ENCODE data around the gene BRD9.

BRD9 gene

GRCh38 chr5:932628-933250, 40.1 kb upstream of the BRD9 start:
- H3K36me3 ChIP-seq (ENCODE audit: insufficient read depth) = no peaks in the 10 kb centered on the region
- no peak overlapping the region for H3K4me2 ChIP-seq
- no peak overlapping the region for H2AFZ ChIP-seq (ENCODE audit: low read depth)
- H4K20me1 ChIP-seq (ENCODE audit: insufficient read depth) = no peaks in the 10 kb centered on the region
- H3K9ac ChIP-seq = no peak overlapping the region
- H3K27ac ChIP-seq = no peak overlapping the region
- H3K4me1 ChIP-seq (ENCODE audit: low read depth, poor library complexity, severe bottlenecking) = no peaks in the 10 kb centered on the region
- no peak for TF ChIP-seq CTCF (conservative IDR thresholded peaks at IDR 0.05; ENCODE audit: low read depth, low read length)
- H3K4me3 ChIP-seq (IDR thresholded peaks at IDR 0.05; ENCODE audit: insufficient read depth, low read depth, low read length) = no peak overlapping the region
- no peaks in the 10 kb centered on the region for H3K79me2 ChIP-seq (ENCODE audit: insufficient read depth, low read depth)
- H3K27me3 ChIP-seq (ENCODE audit: insufficient read depth, low read depth) = no peaks in the 10 kb centered on the region

- H3K27ac ChIP-seq = no peak overlapping the region
- no peak for TF ChIP-seq CTCF (conservative IDR thresholded peaks at IDR 0.05; ENCODE audit: low read depth, low read length)
Observed at GRCh38 chr5:932151-932627, 39.6 kb upstream of the BRD9 start.

GRCh38 chr5:931570-932145, 39.1 kb upstream of the BRD9 start:
- Histone ChIP-seq H3K4me1 (ENCODE audit: low read depth, poor library complexity, severe bottlenecking) (no peaks in the 10 kb centered on the region), H3K4me2 (no peak overlapping the region)

More at GRCh38 chr5:932151-932627, 39.6 kb upstream of the BRD9 start:
- H3K4me3 ChIP-seq (IDR thresholded peaks at IDR 0.05; ENCODE audit: insufficient read depth, low read depth, low read length) = no peak overlapping the region
- H3K79me2 ChIP-seq (ENCODE audit: insufficient read depth, low read depth) = no peaks in the 10 kb centered on the region
- H3K27me3 ChIP-seq (ENCODE audit: insufficient read depth, low read depth) = no peaks in the 10 kb centered on the region
- H4K20me1 ChIP-seq (ENCODE audit: insufficient read depth) = no peaks in the 10 kb centered on the region
- H3K9ac ChIP-seq = no peak overlapping the region
- H3K4me1 ChIP-seq (ENCODE audit: low read depth, poor library complexity, severe bottlenecking) = no peaks in the 10 kb centered on the region
- no peak overlapping the region for H2AFZ ChIP-seq (ENCODE audit: low read depth)
- H3K4me2 ChIP-seq = no peak overlapping the region
- H3K36me3 ChIP-seq (ENCODE audit: insufficient read depth) = no peaks in the 10 kb centered on the region

GRCh38 chr5:930866-931265, 38.3 kb upstream of the BRD9 start:
- Histone ChIP-seq H3K79me2 (ENCODE audit: insufficient read depth, low read depth) (no peaks in the 10 kb centered on the region), H3K4me2 (no peak overlapping the region), H4K20me1 (ENCODE audit: insufficient read depth) (no peaks in the 10 kb centered on the region), H3K27ac (no peak overlapping the region), H3K4me3 (IDR thresholded peaks at IDR 0.05; ENCODE audit: insufficient read depth, low read depth, low read length) (no peak overlapping the region), H3K4me1 (ENCODE audit: low read depth, poor library complexity, severe bottlenecking) (no peaks in the 10 kb centered on the region), H3K36me3 (ENCODE audit: insufficient read depth) (no peaks in the 10 kb centered on the region), H3K27me3 (ENCODE audit: insufficient read depth, low read depth) (no peaks in the 10 kb centered on the region), H2AFZ (ENCODE audit: low read depth) (no peak overlapping the region), H3K9ac (no peak overlapping the region)
- no peak for TF ChIP-seq CTCF (conservative IDR thresholded peaks at IDR 0.05; ENCODE audit: low read depth, low read length)

More at GRCh38 chr5:931570-932145, 39.1 kb upstream of the BRD9 start:
- no peaks in the 10 kb centered on the region for H4K20me1 ChIP-seq (ENCODE audit: insufficient read depth)
- no peak overlapping the region for H2AFZ ChIP-seq (ENCODE audit: low read depth)
- H3K9ac ChIP-seq = no peak overlapping the region
- H3K79me2 ChIP-seq (ENCODE audit: insufficient read depth, low read depth) = no peaks in the 10 kb centered on the region
- H3K27ac ChIP-seq = no peak overlapping the region
- TF ChIP-seq CTCF (conservative IDR thresholded peaks at IDR 0.05; ENCODE audit: low read depth, low read length) = no peak
- no peak overlapping the region for H3K4me3 ChIP-seq (IDR thresholded peaks at IDR 0.05; ENCODE audit: insufficient read depth, low read depth, low read length)
- no peaks in the 10 kb centered on the region for H3K27me3 ChIP-seq (ENCODE audit: insufficient read depth, low read depth)
- H3K36me3 ChIP-seq (ENCODE audit: insufficient read depth) = no peaks in the 10 kb centered on the region

All from KMS-11 (cell line).